ENCODE measurements around the gene MAPRE2. TPM values are rescaled to one million over a fixed set of nuclear protein-coding genes. Genes with fewer than 3 reads are reported as not detected.
A peak's percentile ranks its signal among the peaks of the same experiment; 100 is the strongest.

MAPRE2 gene
- total and polyA plus RNA-seq, 2 of the 13 experiments (the other 11 are each of a cell fraction or from before 2014, with no cell fraction given), result 34.5 to 67.9 TPM

DNA sequence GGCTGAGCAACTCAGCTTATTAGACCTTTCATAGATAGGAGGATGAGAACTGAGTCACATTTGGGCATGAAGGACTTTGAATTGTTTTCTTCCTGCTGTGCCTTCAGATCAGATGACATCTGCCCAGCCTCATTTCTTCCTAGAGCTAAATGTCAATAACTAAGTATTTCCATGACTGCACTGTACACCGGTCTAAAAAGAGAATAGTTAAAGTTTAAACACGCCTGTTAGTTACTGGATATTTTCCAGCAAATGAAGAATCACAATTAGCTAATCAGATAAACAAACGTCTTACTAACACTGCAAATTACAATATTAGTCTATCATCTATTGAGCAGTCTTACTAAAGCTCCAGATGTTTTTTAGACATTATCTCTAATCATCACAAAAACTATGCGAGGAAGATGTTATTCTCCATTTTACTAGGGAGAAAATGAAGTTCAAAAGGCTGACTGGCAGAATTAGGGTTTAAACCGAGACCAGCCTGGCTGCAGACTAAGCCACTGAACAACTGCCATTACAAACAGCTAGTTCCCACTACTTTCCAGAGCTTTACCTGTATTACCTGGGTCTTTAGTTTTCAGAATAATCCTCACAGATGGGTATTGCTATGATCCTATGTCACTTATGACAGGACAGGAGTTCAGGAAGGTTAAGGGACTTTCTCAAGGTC lies 130.2 kb downstream of the MAPRE2 start (continued):
- TF ChIP-seq, protein P1, sequence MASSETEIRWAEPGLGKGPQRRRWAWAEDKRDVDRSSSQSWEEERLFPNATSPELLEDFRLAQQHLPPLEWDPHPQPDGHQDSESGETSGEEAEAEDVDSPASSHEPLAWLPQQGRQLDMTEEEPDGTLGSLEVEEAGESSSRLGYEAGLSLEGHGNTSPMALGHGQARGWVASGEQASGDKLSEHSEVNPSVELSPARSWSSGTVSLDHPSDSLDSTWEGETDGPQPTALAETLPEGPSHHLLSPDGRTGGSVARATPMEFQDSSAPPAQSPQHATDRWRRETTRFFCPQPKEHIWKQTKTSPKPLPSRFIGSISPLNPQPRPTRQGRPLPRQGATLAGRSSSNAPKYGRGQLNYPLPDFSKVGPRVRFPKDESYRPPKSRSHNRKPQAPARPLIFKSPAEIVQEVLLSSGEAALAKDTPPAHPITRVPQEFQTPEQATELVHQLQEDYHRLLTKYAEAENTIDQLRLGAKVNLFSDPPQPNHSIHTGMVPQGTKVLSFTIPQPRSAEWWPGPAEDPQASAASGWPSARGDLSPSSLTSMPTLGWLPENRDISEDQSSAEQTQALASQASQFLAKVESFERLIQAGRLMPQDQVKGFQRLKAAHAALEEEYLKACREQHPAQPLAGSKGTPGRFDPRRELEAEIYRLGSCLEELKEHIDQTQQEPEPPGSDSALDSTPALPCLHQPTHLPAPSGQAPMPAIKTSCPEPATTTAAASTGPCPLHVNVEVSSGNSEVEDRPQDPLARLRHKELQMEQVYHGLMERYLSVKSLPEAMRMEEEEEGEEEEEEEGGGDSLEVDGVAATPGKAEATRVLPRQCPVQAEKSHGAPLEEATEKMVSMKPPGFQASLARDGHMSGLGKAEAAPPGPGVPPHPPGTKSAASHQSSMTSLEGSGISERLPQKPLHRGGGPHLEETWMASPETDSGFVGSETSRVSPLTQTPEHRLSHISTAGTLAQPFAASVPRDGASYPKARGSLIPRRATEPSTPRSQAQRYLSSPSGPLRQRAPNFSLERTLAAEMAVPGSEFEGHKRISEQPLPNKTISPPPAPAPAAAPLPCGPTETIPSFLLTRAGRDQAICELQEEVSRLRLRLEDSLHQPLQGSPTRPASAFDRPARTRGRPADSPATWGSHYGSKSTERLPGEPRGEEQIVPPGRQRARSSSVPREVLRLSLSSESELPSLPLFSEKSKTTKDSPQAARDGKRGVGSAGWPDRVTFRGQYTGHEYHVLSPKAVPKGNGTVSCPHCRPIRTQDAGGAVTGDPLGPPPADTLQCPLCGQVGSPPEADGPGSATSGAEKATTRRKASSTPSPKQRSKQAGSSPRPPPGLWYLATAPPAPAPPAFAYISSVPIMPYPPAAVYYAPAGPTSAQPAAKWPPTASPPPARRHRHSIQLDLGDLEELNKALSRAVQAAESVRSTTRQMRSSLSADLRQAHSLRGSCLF (CRISPR knock-in tag; IDR thresholded peaks at IDR 0.05; ENCODE audit: borderline replicate concordance), result no peak
- no peak for TF ChIP-seq YEATS2 (CRISPR knock-in tag; IDR thresholded peaks at IDR 0.05; ENCODE audit: borderline replicate concordance)
- TF ChIP-seq ZNF703 (CRISPR knock-in tag; IDR thresholded peaks at IDR 0.05; ENCODE audit: borderline replicate concordance), result no peak
- no peak for TF ChIP-seq ZNF207 (IDR thresholded peaks at IDR 0.05; ENCODE audit: borderline replicate concordance)
- peak; percentile 65; the same call in 1 of the 2 replicates for TF ChIP-seq HNF1B (CRISPR knock-in tag; IDR thresholded peaks at IDR 0.05)
- no peak for TF ChIP-seq PCBP1 (IDR thresholded peaks at IDR 0.05; ENCODE audit: borderline replicate concordance, low read depth, low read length)
- no peak for TF ChIP-seq GLI4 (CRISPR knock-in tag; IDR thresholded peaks at IDR 0.05; ENCODE audit: borderline replicate concordance)
- TF ChIP-seq HOXA5 (CRISPR knock-in tag; IDR thresholded peaks at IDR 0.05), result no peak
- no peak for TF ChIP-seq SNAPC5 (CRISPR knock-in tag; IDR thresholded peaks at IDR 0.05; ENCODE audit: borderline replicate concordance)
- peak; percentile 62; the same call in 1 of the 2 replicates for TF ChIP-seq SNAPC2 (CRISPR knock-in tag; IDR thresholded peaks at IDR 0.05)
- TF ChIP-seq, protein P2, sequence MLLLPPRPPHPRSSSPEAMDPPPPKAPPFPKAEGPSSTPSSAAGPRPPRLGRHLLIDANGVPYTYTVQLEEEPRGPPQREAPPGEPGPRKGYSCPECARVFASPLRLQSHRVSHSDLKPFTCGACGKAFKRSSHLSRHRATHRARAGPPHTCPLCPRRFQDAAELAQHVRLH (CRISPR knock-in tag; IDR thresholded peaks at IDR 0.05; ENCODE audit: borderline replicate concordance, low read depth), result no peak
- no peak for TF ChIP-seq SUZ12 (IDR thresholded peaks at IDR 0.05; ENCODE audit: low read depth, low read length)
- no peak for TF ChIP-seq NFRKB (IDR thresholded peaks at IDR 0.05)
- TF ChIP-seq ZNF34 (CRISPR knock-in tag; IDR thresholded peaks at IDR 0.05; ENCODE audit: borderline replicate concordance), result no peak
- peak; percentile 86 for TF ChIP-seq PHF21A (CRISPR knock-in tag; IDR thresholded peaks at IDR 0.05)
- TF ChIP-seq HOXD1 (CRISPR knock-in tag; IDR thresholded peaks at IDR 0.05), result no peak
- TF ChIP-seq, protein P3, sequence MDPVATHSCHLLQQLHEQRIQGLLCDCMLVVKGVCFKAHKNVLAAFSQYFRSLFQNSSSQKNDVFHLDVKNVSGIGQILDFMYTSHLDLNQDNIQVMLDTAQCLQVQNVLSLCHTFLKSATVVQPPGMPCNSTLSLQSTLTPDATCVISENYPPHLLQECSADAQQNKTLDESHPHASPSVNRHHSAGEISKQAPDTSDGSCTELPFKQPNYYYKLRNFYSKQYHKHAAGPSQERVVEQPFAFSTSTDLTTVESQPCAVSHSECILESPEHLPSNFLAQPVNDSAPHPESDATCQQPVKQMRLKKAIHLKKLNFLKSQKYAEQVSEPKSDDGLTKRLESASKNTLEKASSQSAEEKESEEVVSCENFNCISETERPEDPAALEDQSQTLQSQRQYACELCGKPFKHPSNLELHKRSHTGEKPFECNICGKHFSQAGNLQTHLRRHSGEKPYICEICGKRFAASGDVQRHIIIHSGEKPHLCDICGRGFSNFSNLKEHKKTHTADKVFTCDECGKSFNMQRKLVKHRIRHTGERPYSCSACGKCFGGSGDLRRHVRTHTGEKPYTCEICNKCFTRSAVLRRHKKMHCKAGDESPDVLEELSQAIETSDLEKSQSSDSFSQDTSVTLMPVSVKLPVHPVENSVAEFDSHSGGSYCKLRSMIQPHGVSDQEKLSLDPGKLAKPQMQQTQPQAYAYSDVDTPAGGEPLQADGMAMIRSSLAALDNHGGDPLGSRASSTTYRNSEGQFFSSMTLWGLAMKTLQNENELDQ (CRISPR knock-in tag; IDR thresholded peaks at IDR 0.05; ENCODE audit: borderline replicate concordance), result no peak
- no peak for TF ChIP-seq ZNF761 (CRISPR knock-in tag; conservative IDR thresholded peaks at IDR 0.05)
- TF ChIP-seq TBP (CRISPR knock-in tag; IDR thresholded peaks at IDR 0.05), result no peak
- no peak for TF ChIP-seq KAT7 (CRISPR knock-in tag; IDR thresholded peaks at IDR 0.05; ENCODE audit: borderline replicate concordance)
- TF ChIP-seq ZNF451 (CRISPR knock-in tag; IDR thresholded peaks at IDR 0.05), result no peak
- no peak for TF ChIP-seq ZNF615 (CRISPR knock-in tag; IDR thresholded peaks at IDR 0.05; ENCODE audit: borderline replicate concordance)

Data from HepG2 (cell line).